BJ (cell line): Measurements from ENCODE around the gene ETFA. TPM values are rescaled to one million over a fixed set of nuclear protein-coding genes. Genes with fewer than 3 reads are reported as not detected.

Experiments used
- CTCF ChIA-PET: fragments of 350-600 bp; formaldehyde crosslinking; extraction: SDS; loops from one replicate; lab custom pipeline; 2021; ENCODE audit warnings: antibody characterized with exemption, inconsistent platforms; lab: Yijun Ruan, JAX
- POLR2A ChIA-PET: fragments of 300-600 bp; sonication (Branson Sonifier 250); formaldehyde crosslinking; extraction: SDS; loops from one replicate; lab custom pipeline; 2021; ENCODE audit warnings: antibody characterized with exemption; lab: Charles Lee
- DNase-seq: peaks from one replicate; pipeline ENCODE4 v3.0.0-alpha.2; 2011; ENCODE audit warnings: low read depth
- H3K27me3 ChIP-seq: 2 replicates; pipeline ENCODE4 v1.6.0; 2011; ENCODE audit warnings: low read length; ENCODE audit not compliant: control insufficient read depth, insufficient read depth
- H3K36me3 ChIP-seq: 2 replicates; pipeline ENCODE4 v1.5.1; 2011; ENCODE audit warnings: low read length; ENCODE audit not compliant: control insufficient read depth, insufficient read depth
- H3K4me3 ChIP-seq: 2 replicates; pipeline ENCODE4 v1.5.1; 2011; ENCODE audit warnings: low read depth, mild to moderate bottlenecking, control low read depth, low read length
- polyA plus RNA-seq: library from polyadenylated mRNA; depleted of rRNA; stranded (reverse); fragments of >200 nt; gene quantifications from 2 replicates; pipeline ENCODE4 v1.2.3, GENCODE V29; 2011
- TF ChIP-seq, protein P1 (sequence below): IDR thresholded peaks from 2 replicates; pipeline ENCODE4 v1.5.1; 2011; ENCODE audit warnings: low read depth, mild to moderate bottlenecking, control low read depth, inconsistent platforms, low read length, moderate library complexity; ENCODE audit not compliant: insufficient read depth

The ETFA gene
- polyA plus RNA-seq, 1 experiment, result 113 TPM

GRCh38 chr15:76221085-76221767 lies 90.0 kb downstream of the ETFA start:
- POLR2A ChIA-PET, result no interaction called here
- Histone ChIP-seq H3K4me3 (no peak overlapping the region), H3K27me3 (no peaks in the 10 kb centered on the region), H3K36me3 (peaks cover 3% of the 10 kb centered on the region)
- DNase-seq, result no peak
- TF ChIP-seq, protein P1, sequence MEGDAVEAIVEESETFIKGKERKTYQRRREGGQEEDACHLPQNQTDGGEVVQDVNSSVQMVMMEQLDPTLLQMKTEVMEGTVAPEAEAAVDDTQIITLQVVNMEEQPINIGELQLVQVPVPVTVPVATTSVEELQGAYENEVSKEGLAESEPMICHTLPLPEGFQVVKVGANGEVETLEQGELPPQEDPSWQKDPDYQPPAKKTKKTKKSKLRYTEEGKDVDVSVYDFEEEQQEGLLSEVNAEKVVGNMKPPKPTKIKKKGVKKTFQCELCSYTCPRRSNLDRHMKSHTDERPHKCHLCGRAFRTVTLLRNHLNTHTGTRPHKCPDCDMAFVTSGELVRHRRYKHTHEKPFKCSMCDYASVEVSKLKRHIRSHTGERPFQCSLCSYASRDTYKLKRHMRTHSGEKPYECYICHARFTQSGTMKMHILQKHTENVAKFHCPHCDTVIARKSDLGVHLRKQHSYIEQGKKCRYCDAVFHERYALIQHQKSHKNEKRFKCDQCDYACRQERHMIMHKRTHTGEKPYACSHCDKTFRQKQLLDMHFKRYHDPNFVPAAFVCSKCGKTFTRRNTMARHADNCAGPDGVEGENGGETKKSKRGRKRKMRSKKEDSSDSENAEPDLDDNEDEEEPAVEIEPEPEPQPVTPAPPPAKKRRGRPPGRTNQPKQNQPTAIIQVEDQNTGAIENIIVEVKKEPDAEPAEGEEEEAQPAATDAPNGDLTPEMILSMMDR, result no peak
- CTCF ChIA-PET, result interaction anchor here (0.7 to 1.1 kb wide), 2 partner anchors 14 to 18 kb away, joined by 3 to 4 read pairs; no protein-coding TSS in a partner anchor

DNA sequence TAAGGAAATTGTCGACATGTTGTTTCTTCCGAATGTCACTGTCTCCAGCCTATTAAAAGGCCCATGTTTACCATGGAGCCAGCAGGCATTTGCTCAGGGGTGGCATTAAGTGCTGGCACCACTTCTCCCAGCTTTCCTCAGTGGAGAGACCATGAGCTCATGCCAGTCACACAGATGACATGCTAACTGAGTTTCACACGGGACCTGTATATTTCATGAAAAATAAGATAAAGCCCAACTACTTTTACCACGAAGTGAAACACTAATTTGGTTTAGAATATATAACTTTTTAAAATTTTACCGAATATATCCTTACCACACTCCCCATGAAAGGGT lies 93.4 kb downstream of the ETFA start:
- H3K27me3 ChIP-seq, result no peaks in the 10 kb centered on the region
- ChIA-PET POLR2A (no interaction called here), CTCF (interaction anchor here (1.0 to 2.1 kb wide), 4 partner anchors 11 to 113 kb away, joined by 3 to 5 read pairs (median 3); no protein-coding TSS in a partner anchor)
- peaks cover 7% of the 10 kb centered on the region for H3K36me3 ChIP-seq
- TF ChIP-seq, protein P1, result no peak
- DNase-seq, result no peak
- no peak overlapping the region for H3K4me3 ChIP-seq

- TF ChIP-seq, protein P1, result no peak
- POLR2A ChIA-PET, result no interaction called here
- Histone ChIP-seq H3K36me3 (peaks cover 9% of the 10 kb centered on the region), H3K27me3 (no peaks in the 10 kb centered on the region), H3K4me3 (no peak overlapping the region)
- no peak for DNase-seq
- CTCF ChIA-PET, result interaction anchor here (1.0 to 2.1 kb wide), 5 partner anchors 11 to 113 kb away, joined by 3 to 5 read pairs (median 3); no protein-coding TSS in a partner anchor
These were observed 94.0 kb downstream of the ETFA start for GRCh38 chr15:76217029-76217881.

GRCh38 chr15:76215634-76216033 lies 95.6 kb downstream of the ETFA start:
- no peaks in the 10 kb centered on the region for H3K27me3 ChIP-seq
- ChIA-PET POLR2A (no interaction called here), CTCF (interaction anchor here (1.0 to 1.7 kb wide), 5 partner anchors 10 to 25 kb away, joined by 3 to 5 read pairs (median 4); no protein-coding TSS in a partner anchor)
- peaks cover 17% of the 10 kb centered on the region for H3K36me3 ChIP-seq
- TF ChIP-seq, protein P1, result no peak
- no peak for DNase-seq
- no peak overlapping the region for H3K4me3 ChIP-seq

GRCh38 chr15:76209942-76210341 lies 101.3 kb downstream of the ETFA start:
- Histone ChIP-seq H3K4me3 (no peak overlapping the region), H3K36me3 (peaks cover 24% of the 10 kb centered on the region), H3K27me3 (no peaks in the 10 kb centered on the region)
- DNase-seq, result no peak
- POLR2A ChIA-PET, result no interaction called here
- TF ChIP-seq, protein P1, result no peak
- CTCF ChIA-PET, result interaction anchor here (0.6 to 1.6 kb wide), 2 partner anchors 25 to 147 kb away, joined by 3 to 4 read pairs; no protein-coding TSS in a partner anchor
